HCT116 (cell line): ENCODE measurements around the gene IVD. TPM values are rescaled to one million over a fixed set of nuclear protein-coding genes. Genes with fewer than 3 reads are reported as not detected.

Experiments
- ATAC-seq: fragments of 200-7000 bp; cut with Tn5 transposase; 2 replicates; pipeline ENCODE4 v1.9.1; 2020; ENCODE audit warnings: mild to moderate bottlenecking, moderate library complexity
- BruUV-seq: library from RNA; stranded (reverse); fragments of 400-500 nt; replicated peaks from 2 replicates; lab custom pipeline; 2021; lab: Mats Ljungman, UMichigan
- CTCF ChIA-PET: fragments of 300-600 bp; sonication (Branson Sonifier 250); formaldehyde crosslinking; loops from one replicate; lab custom pipeline; 2021; ENCODE audit warnings: antibody characterized with exemption; lab: Charles Lee
- POLR2A ChIA-PET: fragments of 300-600, 350-600 bp; sonication (Branson Sonifier 250); formaldehyde crosslinking; loops from one replicate; lab custom pipeline; 2021; ENCODE audit warnings: antibody characterized with exemption; lab: Charles Lee
- RAD21 ChIA-PET, 2 experiments: fragments of 300-600 bp; sonication (Branson Sonifier 250); formaldehyde crosslinking; loops; one replicate each; lab custom pipeline; 2023; ENCODE audit warnings: low total read pairs in 2 of 2; ENCODE audit not compliant: uncharacterized antibody in 2 of 2, unreplicated experiment in 2 of 2, low non-redundant PET in 1 of 2; lab: Charles Lee
- DNase-seq: peaks from one replicate; pipeline ENCODE4 v3.0.0-alpha.2; 2010; ENCODE audit warnings: low read depth, low spot score
- H2AFZ ChIP-seq: fragments of 200-600 bp; shearing (Covaris generic), sonication (generic); 2 replicates; pipeline ENCODE4 v1.6.1; 2017; ENCODE audit warnings: low read depth, mixed run types, mixed read lengths, antibody characterized with exemption, low read length; ENCODE audit not compliant: poor library complexity, severe bottlenecking
- H3K27ac ChIP-seq: 2 replicates; pipeline ENCODE4 v1.5.1; 2012; ENCODE audit warnings: low read depth, low read length
- H3K27me3 ChIP-seq: fragments of 200-600 bp; sonication (generic); 2 replicates; pipeline ENCODE4 v1.6.1; 2016; ENCODE audit warnings: mixed run types, low read length, mixed read lengths; ENCODE audit not compliant: insufficient read depth
- H3K36me3 ChIP-seq, 2 experiments: fragments of 200-500 bp in 1 of 2; fragments of 200-600 bp in 1 of 2; sonication (Bioruptor generic) in 1 of 2; sonication (generic) in 1 of 2; 2 replicates each; pipeline versions ENCODE4 v1.5.1 to v1.6.1; 2014 to 2016; ENCODE audit warnings: low read length in 2 of 2, inconsistent platforms in 1 of 2, mixed read lengths in 1 of 2, mixed run types in 1 of 2; ENCODE audit not compliant: insufficient read depth in 2 of 2, control insufficient read depth in 1 of 2
- H3K4me1 ChIP-seq, 2 experiments: fragments of 200-600 bp in 1 of 2; sonication (generic) in 1 of 2; 2 replicates each; pipeline versions ENCODE4 v1.5.1 to v1.6.1; 2012 to 2017; ENCODE audit warnings: low read length in 2 of 2, inconsistent platforms in 1 of 2, mild to moderate bottlenecking in 1 of 2, mixed read lengths in 1 of 2, mixed run types in 1 of 2, moderate library complexity in 1 of 2; ENCODE audit not compliant: insufficient read depth in 2 of 2, control insufficient read depth in 1 of 2
- H3K4me2 ChIP-seq: fragments of 200-600 bp; sonication (generic); 2 replicates; pipeline ENCODE4 v1.6.1; 2017; ENCODE audit warnings: mixed run types, low read length, mixed read lengths
- H3K4me3 ChIP-seq, 2 experiments: fragments of 200-600 bp in 1 of 2; sonication (generic) in 1 of 2; replicated peaks in 1 of 2; 2 replicates each; pipeline ENCODE4 v1.5.1; 2011 to 2016; ENCODE audit warnings: low read length in 2 of 2, control low read depth in 1 of 2, low read depth in 1 of 2, mild to moderate bottlenecking in 1 of 2, mixed read lengths in 1 of 2, mixed run types in 1 of 2
- H3K79me2 ChIP-seq: fragments of 200-600 bp; sonication (generic); 2 replicates; pipeline ENCODE4 v1.6.1; 2017; ENCODE audit warnings: mild to moderate bottlenecking, mixed run types, low read length, moderate library complexity, mixed read lengths; ENCODE audit not compliant: insufficient read depth
- H3K9ac ChIP-seq: fragments of 200-600 bp; sonication (generic); 2 replicates; pipeline ENCODE4 v1.6.1; 2016; ENCODE audit warnings: low read length, mixed read lengths
- H3K9me2 ChIP-seq: fragments of 200-600 bp; sonication (generic), shearing (Covaris generic); 2 replicates; pipeline ENCODE4 v1.6.1; 2017; ENCODE audit warnings: mixed run types, mild to moderate bottlenecking, moderate library complexity; ENCODE audit not compliant: insufficient read depth
- H3K9me3 ChIP-seq, 2 experiments: fragments of 200-500 bp in 1 of 2; fragments of 200-600 bp in 1 of 2; sonication (Bioruptor generic) in 1 of 2; sonication (generic) in 1 of 2; 2 replicates each; pipeline ENCODE4 v1.6.1; 2014 to 2017; ENCODE audit warnings: low read length in 2 of 2, mixed read lengths in 2 of 2, inconsistent platforms in 1 of 2, low read depth in 1 of 2, mild to moderate bottlenecking in 1 of 2, mixed run types in 1 of 2, moderate library complexity in 1 of 2; ENCODE audit not compliant: control insufficient read depth in 1 of 2, insufficient read depth in 1 of 2
- H4K20me1 ChIP-seq: fragments of 200-600 bp; sonication (generic), shearing (Covaris generic); 2 replicates; pipeline ENCODE4 v1.6.1; 2017; ENCODE audit warnings: mixed run types, mild to moderate bottlenecking, moderate library complexity; ENCODE audit not compliant: insufficient read depth
- CEBPB ChIP-seq: IDR thresholded peaks from 2 replicates; pipeline ENCODE4 v1.6.1; 2012; ENCODE audit warnings: low read depth
- ELF1 ChIP-seq: IDR thresholded peaks from 2 replicates; pipeline ENCODE4 v1.6.1; 2012; ENCODE audit warnings: low read depth, borderline replicate concordance
- EZH2 ChIP-seq: fragments of 200-600 bp; sonication (generic); IDR thresholded peaks from 2 replicates; pipeline ENCODE4 v1.6.1; 2017; ENCODE audit warnings: antibody characterized with exemption, mixed run types
- EZH2phosphoT487 ChIP-seq: fragments of 200-600 bp; IDR thresholded peaks from 2 replicates; pipeline ENCODE4 v1.6.1; 2018; ENCODE audit warnings: antibody characterized with exemption, borderline replicate concordance
- FOSL1 ChIP-seq: IDR thresholded peaks from 2 replicates; pipeline ENCODE4 v1.6.1; 2012; ENCODE audit warnings: low read depth
- JUND ChIP-seq: IDR thresholded peaks from 2 replicates; pipeline ENCODE4 v1.6.1; 2012
- POLR2AphosphoS5 ChIP-seq: IDR thresholded peaks from 2 replicates; pipeline ENCODE4 v1.6.1; 2011; ENCODE audit warnings: mild to moderate bottlenecking, low read depth, low read length, moderate library complexity
- ZFX ChIP-seq: fragments of 450-650 bp; IDR thresholded peaks from 2 replicates; pipeline ENCODE4 v1.6.1; 2017
- ZNF274 ChIP-seq: fragments of 200-500 bp; sonication (Bioruptor generic); IDR thresholded peaks from 2 replicates; pipeline ENCODE4 v1.6.1; 2014; ENCODE audit warnings: mild to moderate bottlenecking, low read depth, low read length, inconsistent platforms
- intact Hi-C: fragments of 100-400 bp; cut with micrococcal nuclease; formaldehyde crosslinking; loops from 2 replicates; pipeline ENCODE4 v1.10.0; 2022
- total RNA-seq: library from RNA; stranded (reverse); gene quantifications from one replicate; pipeline ENCODE4 v1.2.1, GENCODE V29; 2021; ENCODE audit not compliant: unreplicated experiment
- TF ChIP-seq, protein P1 (sequence below): IDR thresholded peaks from 2 replicates; pipeline ENCODE4 v1.6.1; 2012
- TF ChIP-seq, protein P2 (sequence below): IDR thresholded peaks from 2 replicates; pipeline ENCODE4 v1.6.1; 2012
- TF ChIP-seq, protein P3 (sequence below): IDR thresholded peaks from 2 replicates; pipeline ENCODE4 v1.6.1; 2011; ENCODE audit warnings: mild to moderate bottlenecking, low read length, moderate library complexity; ENCODE audit not compliant: insufficient replicate concordance; ENCODE audit errors: extremely low read depth
- TF ChIP-seq, protein P4 (sequence below), 3 experiments: fragments of 200-600 bp in 1 of 3; sonication (generic) in 1 of 3; IDR thresholded peaks in 2 of 3; conservative IDR thresholded peaks in 1 of 3; 2 replicates each; pipeline ENCODE4 v1.5.1; 2012 to 2017; ENCODE audit warnings: low read depth in 2 of 3, low read length in 2 of 3, antibody characterized with exemption in 1 of 3, borderline replicate concordance in 1 of 3, control low read depth in 1 of 3, mild to moderate bottlenecking in 1 of 3, mixed read lengths in 1 of 3, mixed run types in 1 of 3, moderate library complexity in 1 of 3; ENCODE audit not compliant: insufficient read depth in 1 of 3
- TF ChIP-seq, protein P5 (sequence below): IDR thresholded peaks from 2 replicates; pipeline ENCODE4 v1.6.1; 2012; ENCODE audit warnings: low read depth

IVD gene
- total RNA-seq, 1 experiment from 2014 or later = 65.6 TPM

DNA sequence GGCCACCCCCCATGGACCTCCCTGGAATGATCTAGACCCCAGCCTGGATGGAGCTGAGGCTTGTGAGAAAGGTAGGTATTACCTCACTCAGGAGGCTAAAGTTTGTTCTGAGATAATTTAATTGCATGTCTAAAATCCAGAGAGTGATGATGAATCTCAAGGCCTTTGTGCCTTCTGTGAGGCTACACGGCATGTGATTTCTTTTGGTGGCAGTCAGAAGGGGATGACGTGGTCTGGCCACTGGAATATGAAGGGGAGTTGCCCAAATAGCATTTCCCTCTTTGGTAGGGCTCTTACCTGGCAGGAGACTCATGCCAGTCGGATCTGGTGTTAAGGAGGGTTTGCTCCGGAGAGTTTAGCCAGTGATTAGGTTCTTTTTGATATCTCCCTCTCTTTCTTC lies 37.7 kb downstream of the IVD start:
- H3K27ac ChIP-seq = no peak overlapping the region
- H3K4me1 ChIP-seq = peaks cover 12 to 28% of the 10 kb centered on the region in 2 experiments
- DNase-seq = no peak
- H3K79me2 ChIP-seq = peaks cover 64% of the 10 kb centered on the region
- TF ChIP-seq FOSL1 (no peak), ZFX (no peak), EZH2 (no peak), ELF1 (no peak), ZNF274 (no peak), CEBPB (no peak), JUND (no peak), POLR2AphosphoS5 (no peak), EZH2phosphoT487 (no peak)
- TF ChIP-seq, protein P1, sequence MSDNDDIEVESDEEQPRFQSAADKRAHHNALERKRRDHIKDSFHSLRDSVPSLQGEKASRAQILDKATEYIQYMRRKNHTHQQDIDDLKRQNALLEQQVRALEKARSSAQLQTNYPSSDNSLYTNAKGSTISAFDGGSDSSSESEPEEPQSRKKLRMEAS = no peak
- TF ChIP-seq, protein P2, sequence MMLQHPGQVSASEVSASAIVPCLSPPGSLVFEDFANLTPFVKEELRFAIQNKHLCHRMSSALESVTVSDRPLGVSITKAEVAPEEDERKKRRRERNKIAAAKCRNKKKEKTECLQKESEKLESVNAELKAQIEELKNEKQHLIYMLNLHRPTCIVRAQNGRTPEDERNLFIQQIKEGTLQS = no peak
- TF ChIP-seq, protein P3, sequence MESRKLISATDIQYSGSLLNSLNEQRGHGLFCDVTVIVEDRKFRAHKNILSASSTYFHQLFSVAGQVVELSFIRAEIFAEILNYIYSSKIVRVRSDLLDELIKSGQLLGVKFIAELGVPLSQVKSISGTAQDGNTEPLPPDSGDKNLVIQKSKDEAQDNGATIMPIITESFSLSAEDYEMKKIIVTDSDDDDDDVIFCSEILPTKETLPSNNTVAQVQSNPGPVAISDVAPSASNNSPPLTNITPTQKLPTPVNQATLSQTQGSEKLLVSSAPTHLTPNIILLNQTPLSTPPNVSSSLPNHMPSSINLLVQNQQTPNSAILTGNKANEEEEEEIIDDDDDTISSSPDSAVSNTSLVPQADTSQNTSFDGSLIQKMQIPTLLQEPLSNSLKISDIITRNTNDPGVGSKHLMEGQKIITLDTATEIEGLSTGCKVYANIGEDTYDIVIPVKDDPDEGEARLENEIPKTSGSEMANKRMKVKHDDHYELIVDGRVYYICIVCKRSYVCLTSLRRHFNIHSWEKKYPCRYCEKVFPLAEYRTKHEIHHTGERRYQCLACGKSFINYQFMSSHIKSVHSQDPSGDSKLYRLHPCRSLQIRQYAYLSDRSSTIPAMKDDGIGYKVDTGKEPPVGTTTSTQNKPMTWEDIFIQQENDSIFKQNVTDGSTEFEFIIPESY = no peak
- TF ChIP-seq, protein P4, sequence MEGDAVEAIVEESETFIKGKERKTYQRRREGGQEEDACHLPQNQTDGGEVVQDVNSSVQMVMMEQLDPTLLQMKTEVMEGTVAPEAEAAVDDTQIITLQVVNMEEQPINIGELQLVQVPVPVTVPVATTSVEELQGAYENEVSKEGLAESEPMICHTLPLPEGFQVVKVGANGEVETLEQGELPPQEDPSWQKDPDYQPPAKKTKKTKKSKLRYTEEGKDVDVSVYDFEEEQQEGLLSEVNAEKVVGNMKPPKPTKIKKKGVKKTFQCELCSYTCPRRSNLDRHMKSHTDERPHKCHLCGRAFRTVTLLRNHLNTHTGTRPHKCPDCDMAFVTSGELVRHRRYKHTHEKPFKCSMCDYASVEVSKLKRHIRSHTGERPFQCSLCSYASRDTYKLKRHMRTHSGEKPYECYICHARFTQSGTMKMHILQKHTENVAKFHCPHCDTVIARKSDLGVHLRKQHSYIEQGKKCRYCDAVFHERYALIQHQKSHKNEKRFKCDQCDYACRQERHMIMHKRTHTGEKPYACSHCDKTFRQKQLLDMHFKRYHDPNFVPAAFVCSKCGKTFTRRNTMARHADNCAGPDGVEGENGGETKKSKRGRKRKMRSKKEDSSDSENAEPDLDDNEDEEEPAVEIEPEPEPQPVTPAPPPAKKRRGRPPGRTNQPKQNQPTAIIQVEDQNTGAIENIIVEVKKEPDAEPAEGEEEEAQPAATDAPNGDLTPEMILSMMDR (IDR thresholded peaks at IDR 0.05 in 2 of 3, conservative IDR thresholded peaks at IDR 0.05 in 1 of 3; ENCODE audit: borderline replicate concordance in 1 of 3, insufficient read depth in 1 of 3, low read depth in 2 of 3, low read length in 2 of 3) = no peak
- TF ChIP-seq, protein P5, sequence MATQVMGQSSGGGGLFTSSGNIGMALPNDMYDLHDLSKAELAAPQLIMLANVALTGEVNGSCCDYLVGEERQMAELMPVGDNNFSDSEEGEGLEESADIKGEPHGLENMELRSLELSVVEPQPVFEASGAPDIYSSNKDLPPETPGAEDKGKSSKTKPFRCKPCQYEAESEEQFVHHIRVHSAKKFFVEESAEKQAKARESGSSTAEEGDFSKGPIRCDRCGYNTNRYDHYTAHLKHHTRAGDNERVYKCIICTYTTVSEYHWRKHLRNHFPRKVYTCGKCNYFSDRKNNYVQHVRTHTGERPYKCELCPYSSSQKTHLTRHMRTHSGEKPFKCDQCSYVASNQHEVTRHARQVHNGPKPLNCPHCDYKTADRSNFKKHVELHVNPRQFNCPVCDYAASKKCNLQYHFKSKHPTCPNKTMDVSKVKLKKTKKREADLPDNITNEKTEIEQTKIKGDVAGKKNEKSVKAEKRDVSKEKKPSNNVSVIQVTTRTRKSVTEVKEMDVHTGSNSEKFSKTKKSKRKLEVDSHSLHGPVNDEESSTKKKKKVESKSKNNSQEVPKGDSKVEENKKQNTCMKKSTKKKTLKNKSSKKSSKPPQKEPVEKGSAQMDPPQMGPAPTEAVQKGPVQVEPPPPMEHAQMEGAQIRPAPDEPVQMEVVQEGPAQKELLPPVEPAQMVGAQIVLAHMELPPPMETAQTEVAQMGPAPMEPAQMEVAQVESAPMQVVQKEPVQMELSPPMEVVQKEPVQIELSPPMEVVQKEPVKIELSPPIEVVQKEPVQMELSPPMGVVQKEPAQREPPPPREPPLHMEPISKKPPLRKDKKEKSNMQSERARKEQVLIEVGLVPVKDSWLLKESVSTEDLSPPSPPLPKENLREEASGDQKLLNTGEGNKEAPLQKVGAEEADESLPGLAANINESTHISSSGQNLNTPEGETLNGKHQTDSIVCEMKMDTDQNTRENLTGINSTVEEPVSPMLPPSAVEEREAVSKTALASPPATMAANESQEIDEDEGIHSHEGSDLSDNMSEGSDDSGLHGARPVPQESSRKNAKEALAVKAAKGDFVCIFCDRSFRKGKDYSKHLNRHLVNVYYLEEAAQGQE = no peak
- no peak overlapping the region for H2AFZ ChIP-seq
- H3K9me3 ChIP-seq = no peaks in the 10 kb centered on the region
- ChIA-PET POLR2A (no interaction called here), RAD21 (no interaction called here), CTCF (no interaction called here)
- ATAC-seq = no peak
- no peak overlapping the region for H3K9ac ChIP-seq
- no peaks in the 10 kb centered on the region for H3K27me3 ChIP-seq
- H3K4me2 ChIP-seq = no peak overlapping the region
- no peaks in the 10 kb centered on the region for H3K36me3 ChIP-seq
- H4K20me1 ChIP-seq = no peaks in the 10 kb centered on the region
- no peaks in the 10 kb centered on the region for H3K9me2 ChIP-seq
- no TSS peak for BruUV-seq
- intact Hi-C loops = no loop called here
- no peak overlapping the region for H3K4me3 ChIP-seq
